Measurements from ENCODE around the gene PCNT.
"Not testable (repeated sequence)": the region's sequence is repeated elsewhere in the genome, so short reads cannot be mapped to it uniquely, and the experiment has no call there.

The PCNT gene

DNA sequence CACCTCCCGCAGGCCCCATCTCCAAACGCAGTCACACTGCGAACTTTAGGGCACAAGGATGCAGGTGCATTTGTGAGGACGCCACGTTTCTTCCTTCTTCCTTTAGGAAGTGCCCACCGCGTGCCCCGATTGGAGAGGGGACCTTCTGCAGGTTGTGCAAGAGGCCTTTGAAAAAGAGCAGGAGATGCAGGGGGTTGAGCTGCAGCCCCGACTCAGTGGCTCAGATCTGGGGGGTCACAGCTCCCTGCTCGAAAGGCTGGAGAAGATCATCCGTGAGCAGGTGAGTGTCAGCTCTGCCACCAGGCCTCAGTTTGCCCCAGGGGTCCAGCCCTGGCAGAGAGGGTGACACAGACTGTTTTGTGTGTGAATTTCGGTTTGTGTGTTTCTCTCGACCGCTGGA, 103.6 kb downstream of the PCNT start:
- no peak for DNase-seq (ENCODE audit: low read depth in 2 of 2)

DNA sequence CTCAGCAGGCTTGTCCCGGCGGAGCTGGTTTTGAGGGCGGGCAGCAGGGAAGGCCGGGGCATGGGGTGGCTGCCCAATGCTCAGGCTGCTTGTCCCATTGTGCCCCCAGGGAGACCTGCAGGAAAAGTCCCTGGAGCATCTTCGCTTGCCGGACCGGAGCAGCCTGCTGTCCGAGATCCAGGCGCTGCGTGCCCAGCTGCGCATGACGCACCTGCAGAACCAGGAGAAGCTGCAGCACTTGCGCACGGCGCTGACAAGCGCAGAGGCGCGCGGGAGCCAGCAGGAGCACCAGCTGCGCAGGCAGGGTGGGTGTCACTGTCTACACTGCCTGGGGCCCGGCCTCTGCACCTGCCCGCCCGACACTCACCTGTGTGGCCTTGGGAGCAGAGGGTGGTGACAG, 104.3 kb downstream of the PCNT start:
- no peak for DNase-seq (ENCODE audit: low read depth in 2 of 2)

- no peak for DNase-seq (ENCODE audit: low read depth in 2 of 2)
These were observed 105.2 kb downstream of the PCNT start for GRCh38 chr21:46428987-46429710.

DNA sequence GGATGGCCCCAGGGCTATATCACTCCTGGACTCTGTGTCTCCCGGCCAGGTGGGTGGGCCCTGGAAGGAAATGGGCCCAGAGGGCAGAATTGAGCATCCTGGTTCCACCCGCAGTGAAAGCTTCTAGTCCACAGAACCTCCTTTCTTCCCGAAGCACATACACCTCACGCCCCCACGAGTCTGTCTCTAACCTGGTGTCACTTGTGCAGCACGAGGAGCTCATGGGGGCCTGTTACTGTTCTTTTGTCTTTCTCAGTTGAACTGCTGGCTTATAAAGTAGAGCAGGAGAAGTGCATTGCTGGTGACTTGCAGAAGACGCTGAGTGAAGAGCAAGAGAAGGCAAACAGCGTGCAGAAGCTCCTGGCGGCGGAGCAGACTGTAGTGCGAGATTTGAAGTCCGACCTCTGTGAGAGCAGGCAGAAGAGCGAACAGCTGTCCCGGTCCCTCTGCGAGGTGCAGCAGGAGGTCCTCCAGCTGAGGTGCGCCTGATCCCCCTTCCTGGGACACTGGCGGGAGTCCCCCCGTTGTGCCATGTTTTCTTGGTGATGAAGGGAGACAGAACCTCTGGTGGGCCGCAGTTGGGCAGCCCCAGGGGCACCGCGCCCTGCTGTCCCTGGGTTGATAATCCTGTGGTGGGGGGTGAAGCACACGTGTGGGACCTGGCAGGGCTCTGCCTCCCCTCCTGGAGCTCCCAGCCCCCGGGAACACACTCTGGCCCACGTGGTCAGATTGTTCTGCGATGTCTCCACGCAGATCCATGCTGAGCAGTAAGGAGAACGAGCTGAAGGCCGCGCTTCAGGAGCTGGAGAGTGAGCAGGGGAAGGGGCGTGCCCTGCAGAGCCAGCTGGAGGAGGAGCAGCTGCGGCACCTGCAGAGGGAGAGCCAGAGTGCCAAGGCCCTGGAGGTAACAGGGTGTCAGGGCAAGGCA, 106.1 kb downstream of the PCNT start:
- no peak for DNase-seq (ENCODE audit: low read depth in 2 of 2)

DNA sequence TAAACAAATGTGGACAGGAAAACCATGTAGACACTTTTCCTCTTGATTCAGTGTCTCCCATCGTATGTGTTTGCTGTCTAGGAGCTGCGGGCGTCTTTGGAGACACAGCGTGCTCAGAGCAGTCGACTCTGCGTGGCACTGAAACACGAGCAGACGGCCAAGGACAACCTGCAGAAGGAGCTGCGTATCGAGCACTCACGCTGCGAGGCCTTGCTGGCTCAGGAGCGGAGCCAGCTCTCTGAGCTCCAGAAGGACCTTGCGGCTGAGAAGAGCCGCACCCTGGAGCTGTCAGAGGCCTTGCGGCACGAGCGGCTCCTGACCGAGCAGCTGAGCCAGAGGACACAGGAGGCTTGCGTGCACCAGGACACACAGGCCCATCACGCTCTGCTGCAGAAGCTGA, 107.5 kb downstream of the PCNT start:
- DNase-seq (ENCODE audit: low read depth in 2 of 2), result no peak

DNA sequence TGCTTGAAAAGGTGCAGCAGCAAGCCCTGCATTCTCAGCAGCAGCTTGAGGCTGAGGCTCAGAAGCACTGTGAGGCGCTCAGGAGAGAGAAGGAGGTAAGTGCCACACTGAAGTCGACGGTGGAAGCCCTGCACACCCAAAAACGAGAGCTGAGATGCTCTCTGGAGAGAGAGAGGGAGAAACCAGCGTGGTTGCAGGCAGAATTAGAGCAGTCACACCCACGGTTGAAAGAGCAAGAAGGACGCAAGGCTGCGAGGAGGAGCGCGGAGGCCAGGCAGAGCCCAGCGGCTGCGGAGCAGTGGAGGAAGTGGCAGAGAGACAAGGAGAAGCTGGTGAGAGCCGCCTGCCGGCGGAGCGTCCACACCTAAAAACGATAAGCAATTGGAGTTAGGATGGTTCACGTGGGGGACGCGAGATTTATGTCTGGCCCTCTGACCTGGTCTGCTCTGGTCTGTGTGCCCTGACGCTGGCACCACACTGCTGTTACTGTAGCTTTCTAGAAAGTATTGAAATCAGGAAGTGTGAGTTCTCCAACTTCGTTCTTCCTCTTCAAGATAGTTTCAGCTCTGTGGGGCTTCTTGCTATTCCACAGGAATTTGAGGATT, 108.0 kb downstream of the PCNT start:
- DNase-seq (ENCODE audit: low read depth in 2 of 2), result no peak

DNA sequence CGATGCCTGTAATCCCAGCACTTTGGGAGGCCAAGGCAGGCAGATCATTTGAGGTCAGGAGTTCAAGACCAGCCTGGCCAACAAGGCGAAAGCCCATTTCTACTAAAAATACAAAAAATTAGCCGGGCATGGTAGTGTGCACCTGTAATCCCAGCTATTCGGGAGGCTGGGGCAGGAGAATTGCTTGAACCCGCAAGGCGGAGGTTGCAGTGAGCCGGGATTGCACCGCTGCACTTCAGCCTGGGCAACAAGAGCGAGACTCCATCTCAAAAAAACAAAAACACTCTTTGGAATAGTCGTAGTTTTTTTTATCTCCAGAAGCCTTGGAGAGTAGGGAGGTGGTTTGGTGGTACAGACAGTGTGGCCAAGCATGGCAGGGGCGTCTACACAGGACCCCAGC, 109.2 kb downstream of the PCNT start:
- DNase-seq (ENCODE audit: low read depth in 2 of 2), result not testable (repeated sequence)

GRCh38 chr21:46434322-46434958, 110.5 kb downstream of the PCNT start:
- DNase-seq (ENCODE audit: low read depth in 2 of 2), result no peak

DNA sequence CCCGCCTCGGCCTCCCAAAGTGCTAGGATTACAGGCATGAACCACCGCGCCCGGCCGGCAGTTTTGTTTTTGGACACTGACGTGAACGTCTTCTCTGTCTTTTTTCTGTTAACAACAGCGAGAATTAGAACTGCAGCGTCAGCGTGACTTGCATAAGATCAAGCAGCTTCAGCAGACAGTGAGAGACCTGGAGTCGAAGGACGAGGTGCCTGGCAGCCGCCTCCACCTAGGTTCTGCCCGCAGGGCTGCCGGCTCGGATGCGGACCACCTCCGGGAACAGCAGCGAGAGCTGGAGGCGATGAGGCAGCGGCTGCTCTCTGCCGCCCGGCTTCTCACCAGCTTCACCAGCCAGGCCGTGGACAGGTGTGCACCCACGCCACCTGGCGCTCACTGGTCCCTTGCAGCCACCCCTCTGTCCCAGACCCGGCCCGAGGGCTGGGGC, 111.9 kb downstream of the PCNT start:
- DNase-seq (ENCODE audit: low read depth in 2 of 2), result no peak

DNA sequence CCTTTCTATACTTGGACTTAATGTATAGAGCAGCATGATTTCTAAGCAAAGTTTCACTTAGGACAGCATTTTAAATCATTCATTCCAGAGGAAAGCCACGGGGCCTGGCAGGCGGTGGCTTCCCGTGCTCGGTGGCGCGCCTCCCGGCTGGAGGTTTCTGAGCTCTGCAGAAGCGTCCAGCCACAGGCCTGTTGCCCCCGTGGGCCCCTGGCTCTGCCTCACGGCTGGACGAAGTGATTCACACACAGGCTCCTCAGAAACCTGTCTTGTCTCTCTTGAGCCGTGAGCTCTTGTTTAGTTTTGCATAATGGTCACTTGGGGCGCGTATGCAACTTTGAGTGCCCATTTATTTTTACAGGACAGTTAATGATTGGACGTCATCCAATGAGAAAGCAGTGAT, 112.7 kb downstream of the PCNT start:
- no peak for DNase-seq (ENCODE audit: low read depth in 2 of 2)

- no peak for DNase-seq (ENCODE audit: low read depth in 2 of 2)
These were observed 113.1 kb downstream of the PCNT start for GRCh38 chr21:46437096-46437498.

GRCh38 chr21:46437511-46437910, 113.6 kb downstream of the PCNT start:
- DNase-seq (ENCODE audit: low read depth in 2 of 2), result no peak

DNA sequence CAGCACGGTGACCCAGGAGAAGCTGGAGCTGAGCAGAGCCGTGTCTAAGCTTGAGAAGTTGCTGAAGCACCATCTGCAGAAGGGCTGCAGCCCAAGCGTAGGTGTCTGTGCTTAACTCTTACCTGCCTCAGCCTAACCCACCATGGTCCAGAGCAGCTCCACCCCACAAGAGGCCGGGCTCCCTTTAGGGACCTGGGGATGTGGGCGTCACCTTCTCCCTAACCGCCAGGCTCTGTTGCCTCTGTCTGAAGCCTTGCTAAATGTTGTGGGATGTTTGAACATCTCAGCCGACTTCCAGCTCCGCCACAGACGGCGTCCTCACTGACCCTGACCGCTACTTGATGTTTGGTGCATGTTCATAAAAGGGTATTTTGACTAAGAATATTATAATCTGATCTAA, 114.3 kb downstream of the PCNT start:
- no peak for DNase-seq (ENCODE audit: low read depth in 2 of 2)

GRCh38 chr21:46439906-46440305, 116.0 kb downstream of the PCNT start:
- no peak for DNase-seq (ENCODE audit: low read depth in 2 of 2)

- DNase-seq (ENCODE audit: low read depth in 2 of 2), result no peak
These were observed 117.4 kb downstream of the PCNT start for GRCh38 chr21:46441331-46441730.

GRCh38 chr21:46441961-46442498, 118.1 kb downstream of the PCNT start:
- no peak for DNase-seq (ENCODE audit: low read depth in 2 of 2)

DNA sequence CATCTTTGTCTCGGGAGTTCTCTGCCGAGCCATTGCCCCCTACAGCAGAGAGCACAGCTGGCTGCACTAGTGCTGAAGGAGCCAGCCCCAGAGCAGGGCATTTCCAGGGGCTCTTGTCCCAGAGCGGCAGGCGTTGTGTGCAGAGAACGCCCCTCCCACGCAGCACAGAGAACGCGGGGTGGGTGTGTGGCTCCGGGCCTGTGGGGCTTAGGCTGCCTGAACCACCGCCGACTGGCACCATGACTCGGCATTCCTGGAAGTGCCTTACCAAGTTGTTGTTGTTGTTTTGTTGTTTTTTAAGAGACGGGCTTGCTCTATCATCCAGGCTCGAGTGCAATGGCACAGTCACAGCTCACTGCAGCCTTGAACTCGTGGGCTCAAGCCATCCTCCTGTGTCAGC, 119.0 kb downstream of the PCNT start:
- DNase-seq (ENCODE audit: low read depth in 2 of 2), result no peak

DNA sequence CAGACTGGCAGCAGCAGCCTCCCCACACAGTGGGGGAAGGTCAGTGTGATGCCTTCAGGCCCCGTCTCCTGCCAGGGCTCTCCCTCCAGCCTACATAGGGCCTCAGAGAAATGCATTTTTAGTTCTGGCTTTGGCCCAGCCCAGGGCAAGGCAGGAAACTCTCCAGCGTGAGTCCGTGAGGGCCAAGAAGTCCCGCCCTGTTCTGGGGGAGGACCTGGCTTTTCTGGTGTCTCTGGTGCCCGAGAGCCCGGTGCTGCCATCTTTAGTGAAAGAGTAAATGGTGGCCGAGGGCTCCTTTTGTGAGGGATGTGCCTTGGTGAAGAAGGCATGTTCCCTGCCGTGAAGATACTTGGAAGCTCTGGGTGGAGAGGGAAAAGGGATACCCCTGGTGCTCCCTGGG, 120.0 kb downstream of the PCNT start:
- DNase-seq (ENCODE audit: low read depth in 2 of 2), result no peak

- DNase-seq (ENCODE audit: low read depth in 2 of 2), result no peak
These were observed 124.2 kb downstream of the PCNT start for GRCh38 chr21:46448108-46448507.

GRCh38 chr21:46448855-46449254, 124.9 kb downstream of the PCNT start:
- DNase-seq (ENCODE audit: low read depth in 2 of 2), result not testable (repeated sequence)

DNA sequence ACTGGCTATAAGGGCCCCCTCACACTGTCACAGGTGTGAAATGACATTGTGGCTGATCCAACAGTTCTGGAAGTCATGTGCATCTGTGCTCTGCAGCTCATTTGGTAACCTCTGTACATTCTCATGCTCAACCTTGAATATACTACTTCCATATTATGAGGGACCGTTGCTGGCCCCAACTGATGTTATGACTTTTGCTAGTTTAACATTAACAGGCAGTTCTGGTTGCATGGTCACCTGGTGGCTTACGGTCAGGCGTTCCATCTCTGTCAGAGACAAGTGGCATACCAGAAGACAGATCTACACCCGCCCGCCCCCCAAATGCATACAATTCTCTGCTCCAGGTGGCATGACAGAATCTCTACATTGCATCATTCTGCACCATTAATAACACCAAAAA, 128.8 kb downstream of the PCNT start:
- no peak for DNase-seq (ENCODE audit: low read depth in 2 of 2)

- no peak for DNase-seq (ENCODE audit: low read depth in 2 of 2)
These were observed 130.2 kb downstream of the PCNT start for GRCh38 chr21:46454142-46454541.

Data from stimulated activated CD8-positive, alpha-beta memory T cell treated with anti-CD3 and anti-CD28 coated beads, Interleukin-2, amount 100 ng/mL, for 1 hour (primary cell).